Kidney epithelial cell (primary cell): ENCODE measurements around the gene TMEM108. TPM values are rescaled to one million over a fixed set of nuclear protein-coding genes. Genes with fewer than 3 reads are reported as not detected.

ENCODE experiments used
- DNase-seq: peaks from one replicate; pipeline ENCODE4 v3.0.0-alpha.2; 2010; ENCODE audit warnings: low read depth
- H3K27me3 ChIP-seq: 2 replicates; pipeline ENCODE4 v1.6.0; 2011; ENCODE audit warnings: low read length; ENCODE audit not compliant: control insufficient read depth, insufficient read depth
- H3K36me3 ChIP-seq: 2 replicates; pipeline ENCODE4 v1.5.1; 2011; ENCODE audit warnings: low read length; ENCODE audit not compliant: control insufficient read depth, insufficient read depth
- H3K4me3 ChIP-seq: 2 replicates; pipeline ENCODE4 v1.5.1; 2011; ENCODE audit warnings: low read depth, mild to moderate bottlenecking, control low read depth, low read length
- total RNA-seq: library from RNA; depleted of rRNA; stranded (reverse); fragments of >200 nt; gene quantifications from 2 replicates; pipeline ENCODE4 v1.2.3, GENCODE V29; 2015
- TF ChIP-seq, protein P1 (sequence below): IDR thresholded peaks from 2 replicates; pipeline ENCODE4 v1.5.1; 2011; ENCODE audit warnings: mild to moderate bottlenecking, moderate library complexity, low read length, control low read depth, inconsistent platforms; ENCODE audit not compliant: insufficient read depth, poor library complexity, severe bottlenecking

TMEM108 gene
- total RNA-seq, 1 donor from 2014 or later, result 4.4 TPM

DNA sequence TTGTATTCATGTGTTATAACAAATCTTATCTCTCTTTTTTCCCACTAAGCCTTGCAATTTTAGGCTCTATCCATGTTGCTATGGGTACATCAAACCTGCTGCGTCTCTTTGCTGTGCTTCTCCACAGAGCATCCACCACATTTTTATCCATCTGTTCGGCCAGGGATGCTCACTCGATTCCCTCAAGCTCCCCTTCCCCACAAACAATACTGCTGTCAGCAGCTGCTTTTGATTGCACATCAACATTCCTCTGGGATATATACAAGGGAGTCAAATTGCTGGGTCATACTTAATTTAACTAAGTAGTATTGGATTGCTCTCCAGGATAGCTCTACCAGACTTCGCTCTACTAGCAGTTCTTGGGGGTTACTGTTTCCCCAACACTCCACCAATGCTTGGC, 36.8 kb downstream of the TMEM108 start:
- TF ChIP-seq, protein P1, sequence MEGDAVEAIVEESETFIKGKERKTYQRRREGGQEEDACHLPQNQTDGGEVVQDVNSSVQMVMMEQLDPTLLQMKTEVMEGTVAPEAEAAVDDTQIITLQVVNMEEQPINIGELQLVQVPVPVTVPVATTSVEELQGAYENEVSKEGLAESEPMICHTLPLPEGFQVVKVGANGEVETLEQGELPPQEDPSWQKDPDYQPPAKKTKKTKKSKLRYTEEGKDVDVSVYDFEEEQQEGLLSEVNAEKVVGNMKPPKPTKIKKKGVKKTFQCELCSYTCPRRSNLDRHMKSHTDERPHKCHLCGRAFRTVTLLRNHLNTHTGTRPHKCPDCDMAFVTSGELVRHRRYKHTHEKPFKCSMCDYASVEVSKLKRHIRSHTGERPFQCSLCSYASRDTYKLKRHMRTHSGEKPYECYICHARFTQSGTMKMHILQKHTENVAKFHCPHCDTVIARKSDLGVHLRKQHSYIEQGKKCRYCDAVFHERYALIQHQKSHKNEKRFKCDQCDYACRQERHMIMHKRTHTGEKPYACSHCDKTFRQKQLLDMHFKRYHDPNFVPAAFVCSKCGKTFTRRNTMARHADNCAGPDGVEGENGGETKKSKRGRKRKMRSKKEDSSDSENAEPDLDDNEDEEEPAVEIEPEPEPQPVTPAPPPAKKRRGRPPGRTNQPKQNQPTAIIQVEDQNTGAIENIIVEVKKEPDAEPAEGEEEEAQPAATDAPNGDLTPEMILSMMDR, result no peak
- no peak for DNase-seq
- no peaks in the 10 kb centered on the region for H3K36me3 ChIP-seq
- no peaks in the 10 kb centered on the region for H3K27me3 ChIP-seq
- H3K4me3 ChIP-seq, result no peak overlapping the region

DNA sequence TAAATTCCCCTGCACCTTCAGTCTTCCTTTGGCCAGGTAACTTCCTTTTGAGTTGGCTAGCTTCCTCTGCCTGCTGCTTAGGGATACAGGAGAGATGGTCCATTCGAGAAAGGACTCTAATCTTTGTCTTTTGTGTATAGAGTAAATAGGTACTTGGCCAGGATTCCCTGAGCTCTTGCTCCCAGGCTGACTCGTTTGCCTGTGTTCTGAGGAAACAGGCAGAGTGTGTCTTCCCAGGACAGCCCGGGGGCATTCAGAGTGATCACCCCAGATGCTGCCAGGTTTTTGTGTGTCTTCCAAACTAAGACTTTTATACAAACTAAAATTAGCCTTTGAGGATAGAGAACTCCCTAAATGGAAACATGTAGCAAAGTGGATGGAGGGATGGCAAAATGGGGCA, 39.5 kb downstream of the TMEM108 start:
- no peaks in the 10 kb centered on the region for H3K27me3 ChIP-seq
- DNase-seq, result no peak
- H3K4me3 ChIP-seq, result no peak overlapping the region
- TF ChIP-seq, protein P1, result no peak
- no peaks in the 10 kb centered on the region for H3K36me3 ChIP-seq

DNA sequence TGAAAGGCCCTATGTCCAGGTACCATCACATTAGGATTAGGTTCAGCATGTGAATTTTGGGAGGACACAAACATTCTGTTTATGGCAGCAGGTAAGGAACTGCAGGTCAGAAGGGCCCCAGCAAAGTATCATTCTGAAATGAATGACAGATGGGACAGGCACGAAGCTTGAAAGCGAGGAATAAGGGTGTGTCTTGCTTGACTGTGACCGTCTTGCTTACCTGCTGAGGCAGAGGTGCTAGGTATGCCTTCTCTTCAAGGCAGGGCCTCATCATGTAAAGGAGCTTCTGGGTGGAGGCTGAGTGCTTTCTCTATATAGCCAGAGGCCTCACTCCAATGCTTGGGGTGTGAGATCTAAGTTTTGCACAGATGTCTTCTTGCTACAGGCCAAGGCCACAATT, 41.4 kb downstream of the TMEM108 start:
- Histone ChIP-seq H3K4me3 (no peak overlapping the region), H3K27me3 (no peaks in the 10 kb centered on the region), H3K36me3 (no peaks in the 10 kb centered on the region)
- TF ChIP-seq, protein P1, result no peak
- DNase-seq, result no peak

DNA sequence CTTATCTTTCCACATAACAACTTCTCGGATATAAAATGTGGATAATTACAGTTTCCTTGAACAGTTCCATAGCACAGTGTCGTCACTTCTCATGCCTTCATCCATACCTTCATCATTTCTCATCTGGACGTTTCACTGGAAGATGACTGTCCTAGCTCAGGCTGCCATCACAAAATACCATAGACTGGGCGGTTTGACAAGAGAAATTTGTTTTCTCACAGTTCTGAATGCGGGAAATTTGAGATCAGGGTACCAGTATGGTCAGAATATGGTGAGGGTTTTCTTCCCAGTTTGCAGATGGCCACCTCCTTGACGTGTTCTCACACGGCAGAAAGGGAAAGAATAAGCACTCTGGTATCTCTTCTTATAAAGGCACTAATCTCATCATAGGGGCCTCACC, 42.8 kb downstream of the TMEM108 start:
- no peak for DNase-seq
- TF ChIP-seq, protein P1, result no peak
- Histone ChIP-seq H3K4me3 (no peak overlapping the region), H3K27me3 (no peaks in the 10 kb centered on the region), H3K36me3 (no peaks in the 10 kb centered on the region)

DNA sequence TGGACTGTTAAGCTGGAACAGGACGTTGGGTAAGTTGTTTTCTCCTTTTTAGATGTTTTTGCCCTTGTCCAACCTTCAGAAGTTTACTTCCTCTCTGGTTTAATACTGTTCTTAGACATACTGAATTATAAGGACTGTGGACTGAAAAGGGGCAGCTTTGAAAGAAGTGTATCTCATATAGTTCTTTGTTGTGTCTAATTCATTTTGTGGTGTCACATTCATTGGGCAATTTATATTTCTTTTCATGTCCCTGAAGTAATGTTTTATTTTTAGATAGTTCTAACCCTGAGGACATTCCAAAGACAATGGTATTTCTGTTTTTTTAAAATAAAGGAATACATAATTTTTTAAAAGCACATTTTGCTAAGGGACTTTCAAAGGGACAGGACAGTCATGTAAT, 45.2 kb downstream of the TMEM108 start:
- Histone ChIP-seq H3K36me3 (no peaks in the 10 kb centered on the region), H3K4me3 (no peak overlapping the region), H3K27me3 (no peaks in the 10 kb centered on the region)
- DNase-seq, result no peak
- TF ChIP-seq, protein P1, result no peak

DNA sequence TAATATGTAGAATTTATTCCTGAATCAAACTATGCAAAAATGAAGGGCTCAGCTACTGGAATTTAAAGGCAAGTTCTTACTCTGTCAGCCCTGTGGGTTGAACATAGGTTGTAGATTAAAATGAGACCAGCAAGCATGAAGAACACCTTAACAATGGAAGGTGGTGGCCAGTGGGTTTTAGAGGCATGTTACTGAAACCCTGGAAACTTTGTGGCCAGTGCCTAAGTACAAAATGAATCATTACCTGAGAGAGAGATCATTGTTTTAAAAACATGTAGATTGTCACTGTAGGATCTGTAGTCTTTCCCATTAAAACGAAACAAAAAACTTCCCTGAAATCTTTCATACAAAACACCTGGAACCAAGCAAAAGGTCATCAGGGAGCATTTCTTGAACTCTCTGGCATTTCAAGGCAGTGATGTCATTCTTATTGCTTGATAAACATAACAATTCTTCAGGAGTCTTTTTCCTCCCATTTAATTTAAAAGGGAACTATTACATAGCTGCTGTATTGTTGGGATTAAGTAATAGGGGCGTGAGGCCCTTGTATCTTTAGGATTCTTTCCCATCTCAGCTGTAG, 51.8 kb downstream of the TMEM108 start:
- TF ChIP-seq, protein P1, result no peak
- H3K4me3 ChIP-seq, result no peak overlapping the region
- H3K36me3 ChIP-seq, result no peaks in the 10 kb centered on the region
- DNase-seq, result peak; percentile 25
- H3K27me3 ChIP-seq, result no peaks in the 10 kb centered on the region
